Chondrocyte (in vitro differentiated cells): Measurements from ENCODE around the gene UTS2R. TPM values are rescaled to one million over a fixed set of nuclear protein-coding genes. Genes with fewer than 3 reads are reported as not detected.

Experiments
- DNase-seq: peaks from one replicate; pipeline ENCODE4 v3.0.0; 2021; ENCODE audit warnings: mixed read lengths, low spot score
- H3K27ac Mint-ChIP-seq: one replicate; pipeline ENCODE4 v1.8.0; 2021; ENCODE audit warnings: mild to moderate bottlenecking, moderate library complexity, mixed read lengths; ENCODE audit not compliant: unreplicated experiment
- H3K27me3 Mint-ChIP-seq: 2 replicates; pipeline ENCODE4 v1.8.0; 2021; ENCODE audit warnings: low read depth, mixed read lengths
- H3K36me3 Mint-ChIP-seq: 2 replicates; pipeline ENCODE4 v1.8.0; 2021; ENCODE audit warnings: low read depth, mixed read lengths
- H3K4me1 Mint-ChIP-seq: 2 replicates; pipeline ENCODE4 v1.8.0; 2021; ENCODE audit warnings: low read depth, mild to moderate bottlenecking, mixed read lengths
- H3K4me3 Mint-ChIP-seq: one replicate; pipeline ENCODE4 v1.8.0; 2021; ENCODE audit warnings: mild to moderate bottlenecking, moderate library complexity, mixed read lengths; ENCODE audit not compliant: unreplicated experiment
- H3K9me3 Mint-ChIP-seq: 2 replicates; pipeline ENCODE4 v1.8.0; 2021; ENCODE audit warnings: low read depth, mixed read lengths
- CTCF ChIP-seq: fragments of 200-600 bp; sonication (generic); IDR thresholded peaks from 2 replicates; pipeline ENCODE4 v1.5.0; 2021; ENCODE audit warnings: antibody characterized with exemption, mild to moderate bottlenecking, moderate library complexity
- total RNA-seq: library from RNA; stranded (reverse); gene quantifications from 3 replicates; pipeline ENCODE4 v1.2.1, GENCODE V29; 2021

UTS2R gene
- total RNA-seq, 1 donor from 2014 or later, result not detected

GRCh38 chr17:82339634-82340580 lies 31.7 kb upstream of the UTS2R start:
- Mint-ChIP-seq H3K27me3 (peaks cover 8% of the 10 kb centered on the region), H3K36me3 (no peaks in the 10 kb centered on the region)

GRCh38 chr17:82342361-82343079 lies 29.0 kb upstream of the UTS2R start:
- peak; percentile 74 for DNase-seq
- no peaks in the 10 kb centered on the region for H3K9me3 Mint-ChIP-seq
- peaks cover 11% of the 10 kb centered on the region for H3K27me3 Mint-ChIP-seq
- H3K36me3 Mint-ChIP-seq, result no peaks in the 10 kb centered on the region
- H3K4me1 Mint-ChIP-seq, result peaks cover 13% of the 10 kb centered on the region
- no peak overlapping the region for H3K4me3 Mint-ChIP-seq
- TF ChIP-seq CTCF, result no peak
- H3K27ac Mint-ChIP-seq, result no peak overlapping the region

More at GRCh38 chr17:82339634-82340580, 31.7 kb upstream of the UTS2R start:
- Mint-ChIP-seq H3K4me3 (peak overlapping the region; percentile 69), H3K9me3 (no peaks in the 10 kb centered on the region), H3K27ac (peak overlapping the region; percentile 85), H3K4me1 (peaks cover 28% of the 10 kb centered on the region)
- DNase-seq, result no peak
- no peak for TF ChIP-seq CTCF

GRCh38 chr17:82343560-82343959 lies 28.0 kb upstream of the UTS2R start:
- no peaks in the 10 kb centered on the region for H3K36me3 Mint-ChIP-seq
- no peak for TF ChIP-seq CTCF
- H3K4me3 Mint-ChIP-seq, result no peak overlapping the region
- peaks cover 10% of the 10 kb centered on the region for H3K4me1 Mint-ChIP-seq
- DNase-seq, result peak; percentile 33
- H3K27ac Mint-ChIP-seq, result no peak overlapping the region
- H3K9me3 Mint-ChIP-seq, result no peaks in the 10 kb centered on the region
- peaks cover 12% of the 10 kb centered on the region for H3K27me3 Mint-ChIP-seq

- Mint-ChIP-seq H3K4me3 (no peak overlapping the region), H3K27ac (no peak overlapping the region)
Observed at GRCh38 chr17:82344175-82344907, 27.2 kb upstream of the UTS2R start.

More at GRCh38 chr17:82344175-82344907, 27.2 kb upstream of the UTS2R start:
- peaks cover 19% of the 10 kb centered on the region for H3K27me3 Mint-ChIP-seq
- DNase-seq, result no peak
- no peak for TF ChIP-seq CTCF
- H3K36me3 Mint-ChIP-seq, result no peaks in the 10 kb centered on the region
- no peaks in the 10 kb centered on the region for H3K9me3 Mint-ChIP-seq
- peaks cover 2% of the 10 kb centered on the region for H3K4me1 Mint-ChIP-seq
